ENCODE measurements around the gene SLC28A1. TPM values are rescaled to one million over a fixed set of nuclear protein-coding genes. Genes with fewer than 3 reads are reported as not detected.

SLC28A1 gene
- total RNA-seq, 1 experiment from 2014 or later = 0.13 TPM

- H4K20me1 ChIP-seq (ENCODE audit: control insufficient read depth, insufficient read depth, insufficient read length) = no peaks in the 10 kb centered on the region
- H3K4me1 ChIP-seq (ENCODE audit: insufficient read depth, low read length) = no peaks in the 10 kb centered on the region
- no peak overlapping the region for H4K5ac ChIP-seq (ENCODE audit: insufficient read length, low read depth, low read length)
- H2BK120ac ChIP-seq (ENCODE audit: low read depth, low read length, poor library complexity, severe bottlenecking) = no peak overlapping the region
- no peaks in the 10 kb centered on the region for H3K79me2 ChIP-seq (ENCODE audit: insufficient read depth, low read length)
- no peak overlapping the region for H4K91ac ChIP-seq (ENCODE audit: insufficient read length, low read depth, low read length)
- no peaks in the 10 kb centered on the region for H3K27me3 Mint-ChIP-seq (ENCODE audit: low read depth)
- no peak overlapping the region for H3K4me2 ChIP-seq (ENCODE audit: insufficient read depth, insufficient read length, low read length)
- no peak for TF ChIP-seq CTCF (conservative IDR thresholded peaks at IDR 0.05)
- H2BK20ac ChIP-seq (ENCODE audit: low read depth, low read length, poor library complexity, severe bottlenecking) = no peak overlapping the region
- no peaks in the 10 kb centered on the region for H3K23me2 ChIP-seq (ENCODE audit: insufficient read length, low read depth, low read length, poor library complexity, severe bottlenecking)
- H3K4me3 Mint-ChIP-seq = no peak overlapping the region; a peak in 1 of 5 replicates
- H3K27ac Mint-ChIP-seq = no peak overlapping the region
- H3K36me3 Mint-ChIP-seq (ENCODE audit: insufficient read depth in 1 of 3, low read depth in 3 of 3) = no peaks in the 10 kb centered on the region
- peaks cover 4% of the 10 kb centered on the region in 2 experiments; a peak in 3 of 4 replicates for H3K4me1 Mint-ChIP-seq
- no peak overlapping the region for H3K27ac ChIP-seq (ENCODE audit: insufficient read length, low read depth, low read length)
- no peak overlapping the region for H4K8ac ChIP-seq (replicated peaks; ENCODE audit: insufficient read length, low read depth, low read length)
- no peak overlapping the region for H3K9ac ChIP-seq (ENCODE audit: extremely low read depth, insufficient read length, low read length)
- no peaks in the 10 kb centered on the region for H3K9me3 Mint-ChIP-seq
- H3K14ac ChIP-seq (ENCODE audit: insufficient read depth, low read length) = no peak overlapping the region
- H3K18ac ChIP-seq (ENCODE audit: insufficient read length, low read depth, low read length) = no peak overlapping the region
- H3K56ac ChIP-seq (ENCODE audit: insufficient read length, low read depth, low read length) = no peak overlapping the region
- no peaks in the 10 kb centered on the region; the same call in 1 of the 2 replicates for H3K27me3 ChIP-seq (ENCODE audit: insufficient read depth, low read length)
- H3K9me3 ChIP-seq (ENCODE audit: control insufficient read depth, low read depth, low read length) = no peaks in the 10 kb centered on the region
- no peaks in the 10 kb centered on the region for H3K79me1 ChIP-seq (ENCODE audit: insufficient read depth, low read depth, low read length, poor library complexity, severe bottlenecking)
- no peak overlapping the region for H2BK15ac ChIP-seq (ENCODE audit: low read depth, low read length)
- H3T11ph ChIP-seq (ENCODE audit: low read length) = no peak overlapping the region
- H2AFZ ChIP-seq (ENCODE audit: low read length) = no peak overlapping the region
- H3K4ac ChIP-seq (ENCODE audit: low read depth, low read length) = no peak overlapping the region
- H3K23ac ChIP-seq (ENCODE audit: insufficient read length, low read depth, low read length) = no peak overlapping the region
- H2BK12ac ChIP-seq (ENCODE audit: insufficient read length, low read depth, low read length) = no peak overlapping the region
- no peak overlapping the region for H2AK5ac ChIP-seq (ENCODE audit: insufficient read length, low read length)
- WGBS (ENCODE audit: extremely low coverage, insufficient read length, low lambda C conversion rate) = no CpG with 5 or more reads among the region's 7 CpGs
- DNase-seq = no peak
- no peak overlapping the region for H2BK5ac ChIP-seq (ENCODE audit: insufficient read length, low read length)
Observed at GRCh38 chr15:84949845-84950569, 65.5 kb downstream of the SLC28A1 start.

Measured in H9 (cell line).